ENCODE measurements around the gene HYAL3.

The HYAL3 gene

GRCh38 chr3:50323092-50323600 is 23.9 kb upstream of the HYAL3 start:
- H2BK5ac ChIP-seq (ENCODE audit: low read length) = peak overlapping the region; percentile 35
- no peak overlapping the region for H3K18ac ChIP-seq (ENCODE audit: low read length)
- H2AK5ac ChIP-seq (ENCODE audit: low read length) = no peak overlapping the region
- H3K36me3 ChIP-seq (ENCODE audit: control insufficient read depth, insufficient read depth, low read length) = peaks cover 11% of the 10 kb centered on the region
- WGBS (ENCODE audit: extremely low coverage, insufficient coverage, low lambda C conversion rate) = no CpG with 5 or more reads among the region's 4 CpGs
- H4K8ac ChIP-seq (ENCODE audit: low read depth, low read length) = no peak overlapping the region
- no peak overlapping the region for H3K4ac ChIP-seq (ENCODE audit: low read depth, low read length)
- H3K79me2 ChIP-seq (ENCODE audit: control insufficient read depth, insufficient read depth, low read length) = peaks cover 36% of the 10 kb centered on the region
- peak overlapping the region; percentile 97 for H3K9ac ChIP-seq (ENCODE audit: low read length)
- H3K56ac ChIP-seq (ENCODE audit: low read length) = peak overlapping the region; percentile 96
- H3K23ac ChIP-seq (ENCODE audit: low read length) = no peak overlapping the region
- no peak overlapping the region for H4K5ac ChIP-seq (ENCODE audit: low read length)
- H2BK15ac ChIP-seq (replicated peaks; ENCODE audit: low read depth) = no peak overlapping the region
- H2BK120ac ChIP-seq (ENCODE audit: low read depth, low read length) = no peak overlapping the region
- DNase-seq = no peak
- H3K27me3 ChIP-seq (ENCODE audit: insufficient read depth, low read length, poor library complexity) = no peaks in the 10 kb centered on the region
- H3K4me1 ChIP-seq (ENCODE audit: control insufficient read depth, low read depth, low read length) = peaks cover 14% of the 10 kb centered on the region
- H3K79me1 ChIP-seq (ENCODE audit: low read length) = peaks cover 26% of the 10 kb centered on the region
- no peak overlapping the region for H3K27ac ChIP-seq (ENCODE audit: low read depth, low read length)
- no peak overlapping the region for H3K4me2 ChIP-seq (ENCODE audit: low read length)
- no peak overlapping the region for H3K4me3 ChIP-seq (ENCODE audit: low read length)

- Histone ChIP-seq H3K79me1 (ENCODE audit: low read length) (peaks cover 27% of the 10 kb centered on the region), H2AK5ac (ENCODE audit: low read length) (peak within 1 kb of the TSS; percentile 92), H2BK15ac (replicated peaks; ENCODE audit: low read depth) (no peak within 1 kb of the TSS), H4K5ac (ENCODE audit: low read length) (peak within 1 kb of the TSS; percentile 73), H3K4me1 (ENCODE audit: control insufficient read depth, low read depth, low read length) (peaks cover 14% of the 10 kb centered on the region), H4K8ac (ENCODE audit: low read depth, low read length) (no peak within 1 kb of the TSS), H3K18ac (ENCODE audit: low read length) (peak within 1 kb of the TSS; percentile 86), H3K4ac (ENCODE audit: low read depth, low read length) (peak within 1 kb of the TSS; percentile 70), H3K4me2 (ENCODE audit: low read length) (peak within 1 kb of the TSS; percentile 94), H2BK120ac (ENCODE audit: low read depth, low read length) (peak within 1 kb of the TSS; percentile 55), H3K56ac (ENCODE audit: low read length) (peak within 1 kb of the TSS; percentile 96), H3K23ac (ENCODE audit: low read length) (peak within 1 kb of the TSS; percentile 53), H3K36me3 (ENCODE audit: control insufficient read depth, insufficient read depth, low read length) (peaks cover 13% of the 10 kb centered on the region), H3K79me2 (ENCODE audit: control insufficient read depth, insufficient read depth, low read length) (peaks cover 34% of the 10 kb centered on the region), H3K27me3 (ENCODE audit: insufficient read depth, low read length, poor library complexity) (no peaks in the 10 kb centered on the region), H3K9ac (ENCODE audit: low read length) (peak within 1 kb of the TSS; percentile 97), H3K4me3 (ENCODE audit: low read length) (peak within 1 kb of the TSS; percentile 65), H2BK5ac (ENCODE audit: low read length) (peak within 1 kb of the TSS; percentile 83), H3K27ac (ENCODE audit: low read depth, low read length) (peak within 1 kb of the TSS; percentile 76)
- peak; percentile 61 for DNase-seq
- no CpG with 5 or more reads among the region's 31 CpGs for WGBS (ENCODE audit: extremely low coverage, insufficient coverage, low lambda C conversion rate)
Measured at GRCh38 chr3:50322386-50323091, 23.3 kb upstream of the HYAL3 start, which contains the start of gene HYAL2. TSS of gene HYAL2 (minus strand) at chr3:50322745. CDS start at chr3:50320489, 2,256 bp downstream.

GRCh38 chr3:50322115-50322385 is 22.8 kb upstream of the HYAL3 start:
- Histone ChIP-seq H3K4me1 (ENCODE audit: control insufficient read depth, low read depth, low read length) (peaks cover 14% of the 10 kb centered on the region), H3K27me3 (ENCODE audit: insufficient read depth, low read length, poor library complexity) (no peaks in the 10 kb centered on the region), H4K8ac (ENCODE audit: low read depth, low read length) (no peak overlapping the region), H2BK15ac (replicated peaks; ENCODE audit: low read depth) (no peak overlapping the region), H3K9ac (ENCODE audit: low read length) (peak overlapping the region; percentile 97), H4K5ac (ENCODE audit: low read length) (peak overlapping the region; percentile 73), H2AK5ac (ENCODE audit: low read length) (peak overlapping the region; percentile 92), H3K23ac (ENCODE audit: low read length) (peak overlapping the region; percentile 53), H3K27ac (ENCODE audit: low read depth, low read length) (peak overlapping the region; percentile 76), H3K79me1 (ENCODE audit: low read length) (peaks cover 27% of the 10 kb centered on the region), H3K18ac (ENCODE audit: low read length) (peak overlapping the region; percentile 86), H3K4ac (ENCODE audit: low read depth, low read length) (peak overlapping the region; percentile 70), H3K4me2 (ENCODE audit: low read length) (peak overlapping the region; percentile 94), H2BK120ac (ENCODE audit: low read depth, low read length) (peak overlapping the region; percentile 55), H3K79me2 (ENCODE audit: control insufficient read depth, insufficient read depth, low read length) (peaks cover 29% of the 10 kb centered on the region), H3K36me3 (ENCODE audit: control insufficient read depth, insufficient read depth, low read length) (peaks cover 13% of the 10 kb centered on the region), H3K56ac (ENCODE audit: low read length) (peak overlapping the region; percentile 96), H3K4me3 (ENCODE audit: low read length) (peak overlapping the region; percentile 65), H2BK5ac (ENCODE audit: low read length) (peak overlapping the region; percentile 83)
- WGBS (ENCODE audit: extremely low coverage, insufficient coverage, low lambda C conversion rate) = no CpG with 5 or more reads among the region's 14 CpGs
- DNase-seq = no peak

- no peak overlapping the region for H2AK5ac ChIP-seq (ENCODE audit: low read length)
- peak overlapping the region; percentile 86 for H3K18ac ChIP-seq (ENCODE audit: low read length)
- H3K9ac ChIP-seq (ENCODE audit: low read length) = peak overlapping the region; percentile 97
- WGBS (ENCODE audit: extremely low coverage, insufficient coverage, low lambda C conversion rate) = no CpG with 5 or more reads among the region's 59 CpGs
- H4K5ac ChIP-seq (ENCODE audit: low read length) = no peak overlapping the region
- H3K27ac ChIP-seq (ENCODE audit: low read depth, low read length) = peak overlapping the region; percentile 76
- H3K56ac ChIP-seq (ENCODE audit: low read length) = peak overlapping the region; percentile 96
- peaks cover 27% of the 10 kb centered on the region for H3K79me1 ChIP-seq (ENCODE audit: low read length)
- H2BK5ac ChIP-seq (ENCODE audit: low read length) = peak overlapping the region; percentile 96
- H3K4me1 ChIP-seq (ENCODE audit: control insufficient read depth, low read depth, low read length) = peaks cover 14% of the 10 kb centered on the region
- H3K4ac ChIP-seq (ENCODE audit: low read depth, low read length) = peak overlapping the region; percentile 70
- H2BK15ac ChIP-seq (replicated peaks; ENCODE audit: low read depth) = no peak overlapping the region
- no peak overlapping the region for H2BK120ac ChIP-seq (ENCODE audit: low read depth, low read length)
- peak overlapping the region; percentile 33 for H3K23ac ChIP-seq (ENCODE audit: low read length)
- peak; percentile 97 for DNase-seq
- peaks cover 13% of the 10 kb centered on the region for H3K36me3 ChIP-seq (ENCODE audit: control insufficient read depth, insufficient read depth, low read length)
- H3K4me3 ChIP-seq (ENCODE audit: low read length) = peak overlapping the region; percentile 94
- no peaks in the 10 kb centered on the region for H3K27me3 ChIP-seq (ENCODE audit: insufficient read depth, low read length, poor library complexity)
- peaks cover 27% of the 10 kb centered on the region for H3K79me2 ChIP-seq (ENCODE audit: control insufficient read depth, insufficient read depth, low read length)
- peak overlapping the region; percentile 94 for H3K4me2 ChIP-seq (ENCODE audit: low read length)
- no peak overlapping the region for H4K8ac ChIP-seq (ENCODE audit: low read depth, low read length)
Measured at GRCh38 chr3:50321336-50322114, 22.3 kb upstream of the HYAL3 start.

GRCh38 chr3:50320853-50321335 is 21.7 kb upstream of the HYAL3 start:
- H2BK15ac ChIP-seq (replicated peaks; ENCODE audit: low read depth) = no peak overlapping the region
- no peak overlapping the region for H2BK120ac ChIP-seq (ENCODE audit: low read depth, low read length)
- no CpG with 5 or more reads among the region's 45 CpGs for WGBS (ENCODE audit: extremely low coverage, insufficient coverage, low lambda C conversion rate)
- peaks cover 13% of the 10 kb centered on the region for H3K36me3 ChIP-seq (ENCODE audit: control insufficient read depth, insufficient read depth, low read length)
- no peaks in the 10 kb centered on the region for H3K27me3 ChIP-seq (ENCODE audit: insufficient read depth, low read length, poor library complexity)
- peak overlapping the region; percentile 94 for H3K4me3 ChIP-seq (ENCODE audit: low read length)
- peak overlapping the region; percentile 73 for H3K4me2 ChIP-seq (ENCODE audit: low read length)
- H3K79me2 ChIP-seq (ENCODE audit: control insufficient read depth, insufficient read depth, low read length) = peaks cover 27% of the 10 kb centered on the region
- H2AK5ac ChIP-seq (ENCODE audit: low read length) = peak overlapping the region; percentile 28
- H3K79me1 ChIP-seq (ENCODE audit: low read length) = peaks cover 29% of the 10 kb centered on the region
- H3K4ac ChIP-seq (ENCODE audit: low read depth, low read length) = peak overlapping the region; percentile 63
- H3K9ac ChIP-seq (ENCODE audit: low read length) = peak overlapping the region; percentile 94
- peak overlapping the region; percentile 76 for H3K27ac ChIP-seq (ENCODE audit: low read depth, low read length)
- peak overlapping the region; percentile 18 for H2BK5ac ChIP-seq (ENCODE audit: low read length)
- peak overlapping the region; percentile 96 for H3K56ac ChIP-seq (ENCODE audit: low read length)
- peaks cover 14% of the 10 kb centered on the region for H3K4me1 ChIP-seq (ENCODE audit: control insufficient read depth, low read depth, low read length)
- no peak overlapping the region for H4K8ac ChIP-seq (ENCODE audit: low read depth, low read length)
- H3K23ac ChIP-seq (ENCODE audit: low read length) = peak overlapping the region; percentile 32
- peak; percentile 81 for DNase-seq
- no peak overlapping the region for H4K5ac ChIP-seq (ENCODE audit: low read length)
- H3K18ac ChIP-seq (ENCODE audit: low read length) = peak overlapping the region; percentile 53

Measured in mesendoderm (in vitro differentiated cells).